Upper lobe of left lung (tissue), 6 donors: ENCODE results near the gene LRRC7. TPM values are rescaled to one million over a fixed set of nuclear protein-coding genes. Genes with fewer than 3 reads are reported as not detected.

ENCODE experiments used
- ATAC-seq, 2 donors: fragments of 200-7000 bp; cut with Tn5 transposase; one replicate each; pipeline ENCODE4 v1.9.1; 2022; ENCODE audit warnings: mild to moderate bottlenecking in 2 of 2, moderate library complexity in 2 of 2; ENCODE audit not compliant: low FRiP score in 2 of 2
- DNase-seq, 2 donors: peaks; one replicate each; pipeline ENCODE4 v3.0.0-alpha.2; 2019 to 2020
- H3K27ac ChIP-seq, 4 donors: fragments of 200-600 bp; sonication (generic); one replicate each; pipeline ENCODE4 v1.5.1; 2016 to 2019
- H3K27me3 ChIP-seq, 4 donors: fragments of 200-600 bp; sonication (generic); one replicate each; pipeline ENCODE4 v1.5.1; 2017 to 2019
- H3K36me3 ChIP-seq, 4 donors: fragments of 200-600 bp; sonication (generic); one replicate each; pipeline ENCODE4 v1.5.1; 2016 to 2019
- H3K4me1 ChIP-seq, 4 donors: fragments of 200-600 bp; sonication (generic); one replicate each; pipeline ENCODE4 v1.5.1; 2018 to 2019
- H3K4me3 ChIP-seq, 4 donors: fragments of 200-600 bp; sonication (generic); one replicate each; pipeline ENCODE4 v1.5.1; 2017 to 2019; ENCODE audit warnings: mild to moderate bottlenecking in 2 of 4, moderate library complexity in 1 of 4
- H3K9me3 ChIP-seq, 4 donors: fragments of 200-600 bp; sonication (generic); one replicate each; pipeline ENCODE4 v1.5.1; 2018 to 2019
- EP300 ChIP-seq, 4 donors: sonication (generic); formaldehyde crosslinking; IDR thresholded peaks; one replicate each; pipeline ENCODE4 v1.5.1; 2017; ENCODE audit warnings: antibody characterized with exemption in 4 of 4, control low read depth in 2 of 4
- POLR2A ChIP-seq, 4 donors: fragments of 450-650 bp; IDR thresholded peaks; one replicate each; pipeline ENCODE4 v1.5.1; 2016 to 2017; ENCODE audit warnings: antibody characterized with exemption in 4 of 4, mild to moderate bottlenecking in 2 of 4
- POLR2AphosphoS5 ChIP-seq, 2 donors: sonication (generic); formaldehyde crosslinking; IDR thresholded peaks; one replicate each; pipeline ENCODE4 v1.5.1; 2017; ENCODE audit warnings: antibody characterized with exemption in 2 of 2
- WGBS, 2 donors: methylation state at CpG; one replicate each; pipeline ENCODE4 v1.1.5; 2017 to 2018; 5-methylcytosine and 5-hydroxymethylcytosine counted together
- total RNA-seq, 6 donors: library from RNA; depleted of rRNA in 4 of 6; stranded (reverse); fragments of >200 nt in 4 of 6; gene quantifications; one replicate each; pipeline versions ENCODE4 v1.1.0 to v1.2.1, GENCODE V29; 2016 to 2021
- TF ChIP-seq, protein P1 (sequence below), 6 experiments: fragments of 450-650 bp in 4 of 6; fragments of 200-600 bp in 2 of 6; sonication (generic) in 2 of 6; IDR thresholded peaks; one replicate each; pipeline ENCODE4 v1.5.1; 2016 to 2019; ENCODE audit warnings: antibody characterized with exemption in 6 of 6
- donor health status: DM: no; HTN: no; CAD: no; lungs with moderate emphysema.
- donor health status: DM: no; HTN: yes; CAD: no; lungs with severe emphysema.

Gene LRRC7
- total RNA-seq, 6 donors from 2014 or later = not detected

- H3K4me3 ChIP-seq = no peak overlapping the region
- H3K36me3 ChIP-seq = no peaks in the 10 kb centered on the region
- no peak for TF ChIP-seq POLR2AphosphoS5 (IDR thresholded peaks at IDR 0.05)
Observed at GRCh38 chr1:69524015-69524414, 43.7 kb upstream of the LRRC7 start.

DNA sequence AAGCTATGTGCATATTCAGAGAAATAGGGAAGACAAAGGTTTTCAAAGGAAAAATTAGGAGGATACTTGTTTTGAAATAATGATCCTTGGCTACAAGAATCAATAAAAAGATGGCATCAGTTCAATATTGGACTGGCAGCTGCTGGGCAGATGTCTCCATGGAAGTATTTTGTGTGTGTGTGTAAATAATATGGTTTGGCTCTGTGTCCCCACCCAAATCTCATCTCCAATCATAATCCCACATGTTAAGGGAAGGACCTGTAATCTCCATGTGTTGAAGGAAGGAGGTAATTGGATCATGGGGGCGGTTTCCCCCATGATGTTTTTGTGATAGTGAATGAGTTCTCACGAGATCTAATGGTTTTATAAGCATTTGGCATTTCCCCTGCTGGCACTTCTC is 40.4 kb upstream of the LRRC7 start:
- DNase-seq (no peak), ATAC-seq (no peak)
- 51 to 69% methylated on average over 2 of the region's 2 CpGs for WGBS, 2 donors
- no peaks in the 10 kb centered on the region for H3K36me3 ChIP-seq
- no peaks in the 10 kb centered on the region for H3K4me1 ChIP-seq
- no peaks in the 10 kb centered on the region for H3K27me3 ChIP-seq
- TF ChIP-seq, protein P1, sequence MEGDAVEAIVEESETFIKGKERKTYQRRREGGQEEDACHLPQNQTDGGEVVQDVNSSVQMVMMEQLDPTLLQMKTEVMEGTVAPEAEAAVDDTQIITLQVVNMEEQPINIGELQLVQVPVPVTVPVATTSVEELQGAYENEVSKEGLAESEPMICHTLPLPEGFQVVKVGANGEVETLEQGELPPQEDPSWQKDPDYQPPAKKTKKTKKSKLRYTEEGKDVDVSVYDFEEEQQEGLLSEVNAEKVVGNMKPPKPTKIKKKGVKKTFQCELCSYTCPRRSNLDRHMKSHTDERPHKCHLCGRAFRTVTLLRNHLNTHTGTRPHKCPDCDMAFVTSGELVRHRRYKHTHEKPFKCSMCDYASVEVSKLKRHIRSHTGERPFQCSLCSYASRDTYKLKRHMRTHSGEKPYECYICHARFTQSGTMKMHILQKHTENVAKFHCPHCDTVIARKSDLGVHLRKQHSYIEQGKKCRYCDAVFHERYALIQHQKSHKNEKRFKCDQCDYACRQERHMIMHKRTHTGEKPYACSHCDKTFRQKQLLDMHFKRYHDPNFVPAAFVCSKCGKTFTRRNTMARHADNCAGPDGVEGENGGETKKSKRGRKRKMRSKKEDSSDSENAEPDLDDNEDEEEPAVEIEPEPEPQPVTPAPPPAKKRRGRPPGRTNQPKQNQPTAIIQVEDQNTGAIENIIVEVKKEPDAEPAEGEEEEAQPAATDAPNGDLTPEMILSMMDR (IDR thresholded peaks at IDR 0.05) = no peak
- TF ChIP-seq EP300 (IDR thresholded peaks at IDR 0.05) = no peak
- TF ChIP-seq POLR2A (IDR thresholded peaks at IDR 0.05) = no peak
- TF ChIP-seq POLR2AphosphoS5 (IDR thresholded peaks at IDR 0.05) = no peak
- H3K27ac ChIP-seq = no peak overlapping the region
- H3K4me3 ChIP-seq = no peak overlapping the region
- no peaks in the 10 kb centered on the region for H3K9me3 ChIP-seq

More at GRCh38 chr1:69524015-69524414, 43.7 kb upstream of the LRRC7 start:
- ATAC-seq (no peak), DNase-seq (no peak)
- no peaks in the 10 kb centered on the region for H3K4me1 ChIP-seq
- no peaks in the 10 kb centered on the region for H3K9me3 ChIP-seq
- H3K27ac ChIP-seq = no peak overlapping the region
- 75 to 87% methylated on average over 1 of the region's 1 CpG for WGBS, 2 donors
- no peaks in the 10 kb centered on the region for H3K27me3 ChIP-seq

- no peak for DNase-seq
- Histone ChIP-seq H3K27me3 (no peaks in the 10 kb centered on the region), H3K27ac (no peak overlapping the region), H3K36me3 (no peaks in the 10 kb centered on the region), H3K4me1 (no peaks in the 10 kb centered on the region), H3K4me3 (no peak overlapping the region), H3K9me3 (no peaks in the 10 kb centered on the region)
- ATAC-seq = no peak
- WGBS, 2 donors = 58 to 59% methylated on average over 2 of the region's 2 CpGs
- no peak for TF ChIP-seq EP300 (IDR thresholded peaks at IDR 0.05)
- no peak for TF ChIP-seq POLR2AphosphoS5 (IDR thresholded peaks at IDR 0.05)
- TF ChIP-seq, protein P1 (IDR thresholded peaks at IDR 0.05) = no peak
- no peak for TF ChIP-seq POLR2A (IDR thresholded peaks at IDR 0.05)
Observed at GRCh38 chr1:69528376-69528775, 39.3 kb upstream of the LRRC7 start.

DNA sequence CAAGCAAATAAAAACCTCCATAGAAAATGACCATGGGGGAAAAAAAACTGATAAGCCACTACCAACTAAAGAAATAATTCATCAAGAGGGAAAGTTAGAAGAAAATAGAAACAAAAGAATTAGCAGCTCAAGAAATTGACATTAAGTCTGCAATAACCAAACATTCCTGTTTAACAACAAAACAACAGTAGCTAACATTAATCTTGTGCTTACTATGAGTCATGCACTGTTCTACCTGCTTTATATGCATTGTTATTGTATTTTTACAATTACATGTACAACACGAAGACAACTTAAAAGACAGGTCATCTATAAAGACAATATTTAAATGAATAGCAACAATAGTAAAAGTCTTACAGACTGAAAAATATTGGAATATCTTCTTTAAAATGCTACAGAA is 34.4 kb upstream of the LRRC7 start:
- H3K27ac ChIP-seq = no peak overlapping the region
- no peak for TF ChIP-seq POLR2AphosphoS5 (IDR thresholded peaks at IDR 0.05)
- no peak for ATAC-seq
- 79 to 89% methylated on average over 1 of the region's 1 CpG for WGBS, 2 donors
- DNase-seq = no peak
- H3K27me3 ChIP-seq = no peaks in the 10 kb centered on the region
- H3K4me3 ChIP-seq = no peak overlapping the region
- no peaks in the 10 kb centered on the region for H3K9me3 ChIP-seq
- H3K36me3 ChIP-seq = no peaks in the 10 kb centered on the region
- no peaks in the 10 kb centered on the region for H3K4me1 ChIP-seq

DNA sequence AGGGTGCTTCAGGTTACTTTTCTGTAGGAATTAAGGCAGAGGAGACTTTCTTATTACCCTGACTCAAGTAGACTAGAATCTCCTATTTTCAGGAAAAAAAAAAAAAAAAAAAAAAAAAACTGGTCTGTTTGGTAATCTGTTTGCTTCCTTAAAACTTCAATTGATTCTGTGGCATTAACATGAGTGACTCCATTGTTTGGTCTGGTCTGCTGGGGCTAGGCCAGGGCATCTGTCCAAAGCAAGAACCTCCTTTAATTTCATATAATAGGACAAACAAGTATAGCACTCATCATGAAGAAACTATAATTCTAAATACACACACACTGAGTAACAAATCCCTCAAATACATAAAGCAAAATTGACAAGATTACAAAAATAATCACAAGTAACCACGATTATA is 32.9 kb upstream of the LRRC7 start:
- DNase-seq (no peak), ATAC-seq (no peak)
- Histone ChIP-seq H3K27me3 (no peaks in the 10 kb centered on the region), H3K9me3 (no peaks in the 10 kb centered on the region), H3K4me3 (no peak overlapping the region), H3K4me1 (no peaks in the 10 kb centered on the region), H3K27ac (no peak overlapping the region), H3K36me3 (no peaks in the 10 kb centered on the region)
- TF ChIP-seq, protein P1 (IDR thresholded peaks at IDR 0.05) = no peak
- TF ChIP-seq EP300 (IDR thresholded peaks at IDR 0.05) = no peak
- 70 to 71% methylated on average over 1 of the region's 1 CpG for WGBS, 2 donors

GRCh38 chr1:69535490-69535889 is 32.2 kb upstream of the LRRC7 start:
- DNase-seq = no peak
- no peaks in the 10 kb centered on the region for H3K4me1 ChIP-seq
- H3K27ac ChIP-seq = no peak overlapping the region
- no peaks in the 10 kb centered on the region for H3K9me3 ChIP-seq
- 68 to 70% methylated on average over 3 of the region's 3 CpGs for WGBS, 2 donors
- TF ChIP-seq POLR2AphosphoS5 (IDR thresholded peaks at IDR 0.05) = no peak
- TF ChIP-seq, protein P1 (IDR thresholded peaks at IDR 0.05) = no peak
- TF ChIP-seq POLR2A (IDR thresholded peaks at IDR 0.05) = no peak
- no peak for TF ChIP-seq EP300 (IDR thresholded peaks at IDR 0.05)
- no peaks in the 10 kb centered on the region for H3K36me3 ChIP-seq
- no peaks in the 10 kb centered on the region for H3K27me3 ChIP-seq
- no peak overlapping the region for H3K4me3 ChIP-seq
- ATAC-seq = no peak
